AG09309 (cell line): ENCODE results near the gene BEND5.

Source experiments
- DNase-seq: peaks from one replicate; pipeline ENCODE4 v3.0.0-alpha.2; 2010; ENCODE audit warnings: low read depth
- H3K4me3 ChIP-seq: 2 replicates; pipeline ENCODE4 v1.5.1; 2011; ENCODE audit warnings: mild to moderate bottlenecking, low read depth, low read length, moderate library complexity; ENCODE audit not compliant: control insufficient read depth
- CTCF ChIP-seq: IDR thresholded peaks from 2 replicates; pipeline ENCODE4 v1.5.1; 2011; ENCODE audit warnings: mild to moderate bottlenecking, low read depth, low read length, inconsistent platforms; ENCODE audit not compliant: insufficient read depth, control insufficient read depth; ENCODE audit errors: missing control alignments

The BEND5 gene

GRCh38 chr1:48681476-48682305 lies 95.0 kb downstream of the BEND5 start:
- no peak for TF ChIP-seq CTCF
- no peak for DNase-seq
- no peak overlapping the region for H3K4me3 ChIP-seq

GRCh38 chr1:48680411-48681035 lies 96.2 kb downstream of the BEND5 start:
- no peak for TF ChIP-seq CTCF
- no peak for DNase-seq
- no peak overlapping the region for H3K4me3 ChIP-seq

- no peak overlapping the region for H3K4me3 ChIP-seq
- no peak for TF ChIP-seq CTCF
- no peak for DNase-seq
These were observed 96.8 kb downstream of the BEND5 start for GRCh38 chr1:48679859-48680258.

- no peak overlapping the region for H3K4me3 ChIP-seq
- no peak for TF ChIP-seq CTCF
- DNase-seq = no peak
These were observed 97.8 kb downstream of the BEND5 start for GRCh38 chr1:48678710-48679505.
